ENCODE results near the gene SDF4. TPM values are rescaled to one million over a fixed set of nuclear protein-coding genes. Genes with fewer than 3 reads are reported as not detected.

Gene SDF4
- total RNA-seq, 1 donor from 2014 or later: 175 TPM

- FAIRE-seq (no peak), DNase-seq (ENCODE audit: low read depth) (no peak)
- Histone ChIP-seq H4K20me1 (ENCODE audit: insufficient read depth, low read length) (peaks cover 12% of the 10 kb centered on the region), H3K4me2 (ENCODE audit: low read length) (no peak overlapping the region), H3K79me2 (ENCODE audit: insufficient read depth, low read length) (no peaks in the 10 kb centered on the region), H3K9ac (ENCODE audit: low read length) (no peak overlapping the region), H3K27ac (ENCODE audit: low read depth, low read length) (no peak overlapping the region), H3K4me1 (ENCODE audit: insufficient read depth, low read length) (peaks cover 18% of the 10 kb centered on the region), H2AFZ (ENCODE audit: low read depth, low read length) (no peak overlapping the region), H3K9me3 (ENCODE audit: insufficient read depth, low read depth, low read length) (no peaks in the 10 kb centered on the region), H3K36me3 (ENCODE audit: insufficient read depth, low read length) (no peaks in the 10 kb centered on the region), H3K27me3 (ENCODE audit: insufficient read depth, low read length) (no peaks in the 10 kb centered on the region), H3K4me3 (ENCODE audit: insufficient read depth, low read depth, low read length) (no peak overlapping the region)
- Mint-ChIP-seq H3K27ac (ENCODE audit: unreplicated experiment) (no peak overlapping the region), H3K4me1 (ENCODE audit: low read depth, unreplicated experiment) (peaks cover 7% of the 10 kb centered on the region), H3K27me3 (ENCODE audit: low read depth, unreplicated experiment) (peaks cover 2% of the 10 kb centered on the region), H3K4me3 (ENCODE audit: unreplicated experiment) (no peak overlapping the region), H3K9me3 (ENCODE audit: unreplicated experiment) (no peaks in the 10 kb centered on the region), H3K36me3 (ENCODE audit: low read depth, unreplicated experiment) (peaks cover 3% of the 10 kb centered on the region)
- TF ChIP-seq, protein P1, sequence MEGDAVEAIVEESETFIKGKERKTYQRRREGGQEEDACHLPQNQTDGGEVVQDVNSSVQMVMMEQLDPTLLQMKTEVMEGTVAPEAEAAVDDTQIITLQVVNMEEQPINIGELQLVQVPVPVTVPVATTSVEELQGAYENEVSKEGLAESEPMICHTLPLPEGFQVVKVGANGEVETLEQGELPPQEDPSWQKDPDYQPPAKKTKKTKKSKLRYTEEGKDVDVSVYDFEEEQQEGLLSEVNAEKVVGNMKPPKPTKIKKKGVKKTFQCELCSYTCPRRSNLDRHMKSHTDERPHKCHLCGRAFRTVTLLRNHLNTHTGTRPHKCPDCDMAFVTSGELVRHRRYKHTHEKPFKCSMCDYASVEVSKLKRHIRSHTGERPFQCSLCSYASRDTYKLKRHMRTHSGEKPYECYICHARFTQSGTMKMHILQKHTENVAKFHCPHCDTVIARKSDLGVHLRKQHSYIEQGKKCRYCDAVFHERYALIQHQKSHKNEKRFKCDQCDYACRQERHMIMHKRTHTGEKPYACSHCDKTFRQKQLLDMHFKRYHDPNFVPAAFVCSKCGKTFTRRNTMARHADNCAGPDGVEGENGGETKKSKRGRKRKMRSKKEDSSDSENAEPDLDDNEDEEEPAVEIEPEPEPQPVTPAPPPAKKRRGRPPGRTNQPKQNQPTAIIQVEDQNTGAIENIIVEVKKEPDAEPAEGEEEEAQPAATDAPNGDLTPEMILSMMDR (IDR thresholded peaks at IDR 0.05; ENCODE audit: insufficient read depth, low read depth, low read length): no peak
- no peak for TF ChIP-seq EZH2 (IDR thresholded peaks at IDR 0.05; ENCODE audit: insufficient read depth, low read length)
These were observed 20.0 kb downstream of the SDF4 start for GRCh38 chr1:1211541-1212441.

DNA sequence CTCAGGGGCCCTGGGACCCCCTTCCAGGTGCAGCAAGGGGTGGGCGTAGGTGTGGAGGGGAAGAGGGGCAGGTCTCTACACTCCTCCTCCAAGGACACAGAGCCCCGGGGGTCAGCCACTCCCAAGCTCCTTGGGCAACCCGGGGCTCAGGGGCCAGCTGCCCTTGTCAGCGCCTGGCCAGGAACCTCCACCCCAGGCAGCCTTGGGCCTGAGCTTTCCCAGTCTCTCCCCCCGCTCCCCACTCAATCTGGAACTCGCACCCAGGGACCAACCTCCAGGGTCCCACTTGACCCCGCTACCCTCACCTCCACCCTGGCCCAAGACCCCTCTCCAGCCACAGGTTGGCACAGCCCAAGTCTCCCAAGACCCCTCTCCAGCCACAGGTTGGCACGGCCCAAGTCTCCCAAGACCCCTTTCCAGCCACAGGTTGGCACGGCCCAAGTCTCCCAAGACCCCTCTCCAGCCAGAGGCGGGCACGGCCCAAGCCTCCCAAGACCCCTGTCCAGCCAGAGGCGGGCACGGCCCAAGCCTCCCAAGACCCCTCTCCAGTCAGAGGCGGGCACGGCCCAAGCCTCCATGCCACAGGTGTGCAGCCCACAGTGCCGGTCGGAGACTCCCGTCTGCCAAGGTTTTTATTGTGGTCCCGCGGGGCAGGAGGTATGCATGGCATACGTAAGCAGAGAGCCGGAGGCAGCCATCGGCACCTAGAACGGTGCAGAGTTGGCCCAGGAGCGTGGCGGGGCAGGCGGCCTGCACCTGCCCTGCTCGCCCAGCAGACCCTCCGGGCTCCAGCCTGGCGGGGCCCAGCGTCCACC lies 20.9 kb downstream of the SDF4 start:
- FAIRE-seq: no peak

More for the DNA sequence above, 20.9 kb downstream of the SDF4 start:
- Histone ChIP-seq H3K27ac (ENCODE audit: low read depth, low read length) (no peak overlapping the region), H3K9ac (ENCODE audit: low read length) (no peak overlapping the region), H3K4me1 (ENCODE audit: insufficient read depth, low read length) (peaks cover 27% of the 10 kb centered on the region), H3K9me3 (ENCODE audit: insufficient read depth, low read depth, low read length) (no peaks in the 10 kb centered on the region), H4K20me1 (ENCODE audit: insufficient read depth, low read length) (peaks cover 7% of the 10 kb centered on the region), H3K36me3 (ENCODE audit: insufficient read depth, low read length) (no peaks in the 10 kb centered on the region), H3K79me2 (ENCODE audit: insufficient read depth, low read length) (no peaks in the 10 kb centered on the region), H3K4me3 (ENCODE audit: insufficient read depth, low read depth, low read length) (no peak overlapping the region), H3K4me2 (ENCODE audit: low read length) (no peak overlapping the region), H2AFZ (ENCODE audit: low read depth, low read length) (no peak overlapping the region), H3K27me3 (ENCODE audit: insufficient read depth, low read length) (peaks cover 3% of the 10 kb centered on the region)
- Mint-ChIP-seq H3K27ac (ENCODE audit: unreplicated experiment) (no peak overlapping the region), H3K4me1 (ENCODE audit: low read depth, unreplicated experiment) (peaks cover 7% of the 10 kb centered on the region), H3K4me3 (ENCODE audit: unreplicated experiment) (no peak overlapping the region), H3K36me3 (ENCODE audit: low read depth, unreplicated experiment) (no peaks in the 10 kb centered on the region), H3K9me3 (ENCODE audit: unreplicated experiment) (no peaks in the 10 kb centered on the region), H3K27me3 (ENCODE audit: low read depth, unreplicated experiment) (peaks cover 2% of the 10 kb centered on the region)
- no peak for DNase-seq (ENCODE audit: low read depth)
- TF ChIP-seq EZH2 (IDR thresholded peaks at IDR 0.05; ENCODE audit: insufficient read depth, low read length): no peak
- TF ChIP-seq, protein P1 (IDR thresholded peaks at IDR 0.05; ENCODE audit: insufficient read depth, low read depth, low read length): no peak

Measured in astrocyte (in vitro differentiated cells and primary cell).